SJSA1 (cell line): Measurements from ENCODE around the gene CLCF1. TPM values are rescaled to one million over a fixed set of nuclear protein-coding genes. Genes with fewer than 3 reads are reported as not detected.
A peak's percentile ranks its signal among the peaks of the same experiment; 100 is the strongest.

Source experiments
- DNase-seq, 2 experiments: peaks; one replicate each; pipeline ENCODE4 v3.0.0-alpha.2; 2015 to 2020; ENCODE audit warnings: low spot score in 2 of 2, low read depth in 1 of 2
- H3K27ac ChIP-seq: fragments of 250-450 bp; sonication (Bioruptor Pico); 2 replicates; pipeline ENCODE4 v1.5.1; 2020; ENCODE audit warnings: mild to moderate bottlenecking, moderate library complexity
- H3K27me3 ChIP-seq: fragments of 250-450 bp; sonication (Bioruptor Pico); replicated peaks from 2 replicates; pipeline ENCODE4 v1.5.1; 2020; ENCODE audit warnings: mild to moderate bottlenecking, moderate library complexity
- H3K36me3 ChIP-seq: fragments of 250-450 bp; sonication (Bioruptor Pico); 2 replicates; pipeline ENCODE4 v1.5.1; 2020; ENCODE audit warnings: mild to moderate bottlenecking
- H3K4me1 ChIP-seq: fragments of 250-450 bp; sonication (Bioruptor Pico); replicated peaks from 2 replicates; pipeline ENCODE4 v1.6.1; 2021; ENCODE audit warnings: mild to moderate bottlenecking
- H3K4me3 ChIP-seq: fragments of 250-450 bp; sonication (Bioruptor Pico); 2 replicates; pipeline ENCODE4 v1.5.1; 2020; ENCODE audit warnings: mild to moderate bottlenecking
- H3K9me3 ChIP-seq: fragments of 250-450 bp; sonication (Bioruptor Pico); replicated peaks from 2 replicates; pipeline ENCODE4 v1.5.1; 2020; ENCODE audit warnings: mild to moderate bottlenecking
- total RNA-seq: library from RNA; depleted of rRNA; stranded (reverse); fragments of >200 nt; shearing (Covaris generic); gene quantifications from 2 replicates; pipeline ENCODE4 v1.2.3, GENCODE V29; 2014; rRNA removed

CLCF1 gene
- total RNA-seq, 1 experiment from 2014 or later, result 9.4 TPM

DNA sequence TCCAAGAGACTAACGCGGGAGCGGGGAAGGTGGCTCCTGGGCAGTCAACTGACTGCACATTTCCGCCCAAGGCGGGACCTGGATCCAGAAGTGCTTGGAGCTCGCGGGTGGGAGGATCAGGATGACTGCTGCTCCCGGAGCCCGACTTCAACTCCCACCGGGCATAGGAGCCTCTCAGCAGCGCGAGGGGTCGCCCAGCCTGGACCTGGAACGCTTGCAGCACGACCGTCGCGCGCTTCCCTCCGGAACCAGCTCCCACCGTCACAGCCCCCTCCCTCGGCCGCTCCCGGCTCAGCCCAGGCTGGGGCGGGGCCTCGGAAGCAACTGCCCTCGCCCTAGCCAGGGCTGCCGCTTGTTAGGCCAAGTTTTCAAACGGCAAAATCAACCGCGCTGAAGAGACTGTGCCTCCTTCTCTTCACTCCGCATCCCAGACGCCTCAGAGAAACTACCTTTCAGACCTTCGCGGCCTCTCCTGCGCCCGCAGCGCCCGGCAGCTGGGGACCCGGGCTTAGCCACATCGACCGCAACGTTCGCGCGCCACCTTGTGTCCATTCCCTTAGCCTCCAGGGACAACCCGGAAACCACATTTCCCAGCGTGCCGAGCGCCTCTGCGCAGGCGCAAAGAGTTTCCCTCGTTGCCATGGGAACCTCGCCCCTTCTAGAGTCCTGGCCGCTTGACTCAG is 56.1 kb downstream of the CLCF1 start:
- Histone ChIP-seq H3K27me3 (no peaks in the 10 kb centered on the region), H3K27ac (peak overlapping the region; percentile 33), H3K36me3 (no peaks in the 10 kb centered on the region), H3K4me3 (peak overlapping the region; percentile 53), H3K4me1 (peaks cover 7% of the 10 kb centered on the region), H3K9me3 (no peaks in the 10 kb centered on the region)
- DNase-seq, result peak; percentile 99 to 100

DNA sequence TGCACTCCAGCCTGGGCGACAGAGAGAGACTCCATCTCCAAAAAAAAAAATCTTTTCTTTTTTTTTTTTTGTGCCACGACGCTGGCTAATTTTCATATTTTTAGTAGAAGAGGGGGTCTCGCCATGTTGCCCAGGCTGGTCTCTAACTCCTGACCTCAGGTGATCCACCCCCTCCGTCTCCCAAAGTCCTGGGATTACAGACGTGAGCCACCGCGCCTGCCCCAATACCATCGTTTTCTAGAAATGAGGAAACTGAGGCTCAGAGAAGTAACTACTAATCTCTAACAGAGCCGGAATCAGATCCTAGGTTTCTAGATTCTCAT is 56.6 kb downstream of the CLCF1 start:
- Histone ChIP-seq H3K36me3 (peaks cover 1% of the 10 kb centered on the region; the same call in 1 of the 2 replicates), H3K9me3 (no peaks in the 10 kb centered on the region), H3K4me3 (peak overlapping the region; percentile 53), H3K27ac (peak overlapping the region; percentile 33), H3K27me3 (no peaks in the 10 kb centered on the region), H3K4me1 (peaks cover 7% of the 10 kb centered on the region)
- DNase-seq, result no peak

DNA sequence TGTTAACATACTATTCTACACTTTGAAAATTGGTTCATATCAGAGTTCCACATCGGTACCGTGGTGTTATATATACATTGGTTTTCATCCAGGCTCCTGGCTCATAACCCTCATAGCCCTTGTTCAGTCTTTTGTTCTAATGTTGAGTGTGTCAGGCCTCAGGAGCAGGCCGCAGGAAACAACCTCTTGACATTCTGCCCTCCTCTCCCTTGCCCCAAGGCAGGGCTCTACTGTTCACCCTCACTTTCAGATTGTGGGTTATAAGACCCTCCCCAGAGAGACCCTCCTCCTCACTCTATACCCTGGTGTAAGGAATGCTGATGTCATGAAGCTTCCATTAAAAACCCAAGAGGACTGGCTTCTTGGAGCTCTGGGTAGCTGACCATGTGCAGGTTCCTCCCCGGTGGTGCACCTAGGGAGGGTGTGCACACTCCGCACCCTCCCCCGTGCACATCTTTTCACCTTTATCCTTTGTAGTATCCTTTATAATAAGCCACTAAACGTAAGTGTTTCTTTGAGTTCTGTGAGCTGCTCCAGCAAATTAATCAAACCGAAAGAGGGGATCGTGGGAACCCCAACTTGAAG is 58.0 kb downstream of the CLCF1 start:
- H3K4me1 ChIP-seq, result peaks cover 7% of the 10 kb centered on the region
- no peak for DNase-seq
- H3K27me3 ChIP-seq, result no peaks in the 10 kb centered on the region
- H3K36me3 ChIP-seq, result peaks cover 15% of the 10 kb centered on the region
- no peaks in the 10 kb centered on the region for H3K9me3 ChIP-seq
- no peak overlapping the region for H3K4me3 ChIP-seq
- no peak overlapping the region for H3K27ac ChIP-seq

DNA sequence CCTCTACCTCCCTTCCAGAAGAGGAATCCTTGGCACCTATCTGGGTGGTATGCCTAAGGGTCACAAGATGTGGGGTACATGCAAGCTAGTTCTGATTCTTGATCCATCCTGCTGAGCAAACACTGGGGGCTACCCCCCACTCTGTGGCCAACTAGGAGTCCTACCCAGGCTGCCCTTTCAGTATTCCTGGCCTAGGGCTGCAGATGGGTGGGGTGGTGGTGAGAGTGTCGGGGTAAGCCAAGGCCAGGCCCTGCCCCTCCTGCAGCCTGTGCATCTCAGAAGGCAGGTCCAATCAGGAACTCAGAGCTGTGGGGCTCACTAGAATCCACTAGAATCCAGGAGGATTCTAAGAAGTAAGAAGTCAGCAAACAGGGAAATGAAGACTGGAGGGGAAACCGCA is 59.2 kb downstream of the CLCF1 start:
- Histone ChIP-seq H3K27ac (no peak overlapping the region), H3K4me3 (no peak overlapping the region), H3K36me3 (peaks cover 26% of the 10 kb centered on the region), H3K9me3 (no peaks in the 10 kb centered on the region), H3K4me1 (peaks cover 7% of the 10 kb centered on the region), H3K27me3 (no peaks in the 10 kb centered on the region)
- no peak for DNase-seq

Other genes with a start within 250 kb of the CLCF1 start
- 96.2 and 138 TPM in 2 replicates for gene GRK2, start 107.1 kb downstream of the CLCF1 start, total RNA-seq
- gene ANKRD13D, start 84.3 kb downstream of the CLCF1 start, total RNA-seq, result 40.2 and 61.7 TPM in 2 replicates
- 13.4 and 17.5 TPM in 2 replicates for gene SSH3, start 70.1 kb downstream of the CLCF1 start, total RNA-seq
- gene POLD4, start 20.1 kb downstream of the CLCF1 start, total RNA-seq, result 81.8 and 125 TPM in 2 replicates
- gene RAD9A, start 18.4 kb upstream of the CLCF1 start, total RNA-seq, result 13.8 and 25.1 TPM in 2 replicates
- gene PPP1CA, start 28.3 kb upstream of the CLCF1 start, total RNA-seq, result 668 and 731 TPM in 2 replicates
- not detected in 2 replicates for gene TBC1D10C, start 30.5 kb upstream of the CLCF1 start, total RNA-seq
- not detected in 2 replicates for gene CARNS1, start 42.1 kb upstream of the CLCF1 start, total RNA-seq
- 166 and 177 TPM in 2 replicates for gene RPS6KB2, start 54.9 kb upstream of the CLCF1 start, total RNA-seq
- gene PTPRCAP, start 64.1 kb upstream of the CLCF1 start, total RNA-seq, result 0.37 TPM in 1 of 2 replicates, not detected in the other
- gene CORO1B, start 69.9 kb upstream of the CLCF1 start, total RNA-seq, result 123 and 181 TPM in 2 replicates
- not detected in 2 replicates for gene GPR152, start 79.1 kb upstream of the CLCF1 start, total RNA-seq
- not detected in 2 replicates for gene CABP4, start 81.8 kb upstream of the CLCF1 start, total RNA-seq
- gene TMEM134, start 95.7 kb upstream of the CLCF1 start, total RNA-seq, result 61.1 and 105 TPM in 2 replicates
- gene AIP, start 109.4 kb upstream of the CLCF1 start, total RNA-seq, result 184 and 185 TPM in 2 replicates
- 11.5 and 18.7 TPM in 2 replicates for gene PITPNM1, start 131.8 kb upstream of the CLCF1 start, total RNA-seq
- 61.9 and 82.4 TPM in 2 replicates for gene CDK2AP2, start 134.6 kb upstream of the CLCF1 start, total RNA-seq
- gene CABP2, start 149.8 kb upstream of the CLCF1 start, total RNA-seq, result not detected in 2 replicates
- gene GSTP1, start 210.2 kb upstream of the CLCF1 start, total RNA-seq, result 2,425 and 2,720 TPM in 2 replicates
- gene NDUFV1, start 233.3 kb upstream of the CLCF1 start, total RNA-seq, result 308 and 343 TPM in 2 replicates